Prostate gland (tissue), 2 donors: ENCODE data around the gene BTG1.

ENCODE experiments used
- CTCF ChIP-seq, 4 experiments: fragments of 200-600 bp in 2 of 4; fragments of 450-650 bp in 2 of 4; sonication (generic) in 2 of 4; IDR thresholded peaks; 1 replicate in 3 of 4; 2 replicates in 1 of 4; pipeline ENCODE4 v1.5.1; 2016 to 2019; ENCODE audit warnings: antibody characterized with exemption in 4 of 4, mild to moderate bottlenecking in 2 of 4, moderate library complexity in 2 of 4
- POLR2A ChIP-seq: fragments of 450-650 bp; IDR thresholded peaks from one replicate; pipeline ENCODE4 v1.6.1; 2016; ENCODE audit warnings: antibody characterized with exemption, mild to moderate bottlenecking
- POLR2AphosphoS5 ChIP-seq: sonication (generic); formaldehyde crosslinking; IDR thresholded peaks from one replicate; pipeline ENCODE4 v1.6.1; 2017; ENCODE audit warnings: antibody characterized with exemption

DNA sequence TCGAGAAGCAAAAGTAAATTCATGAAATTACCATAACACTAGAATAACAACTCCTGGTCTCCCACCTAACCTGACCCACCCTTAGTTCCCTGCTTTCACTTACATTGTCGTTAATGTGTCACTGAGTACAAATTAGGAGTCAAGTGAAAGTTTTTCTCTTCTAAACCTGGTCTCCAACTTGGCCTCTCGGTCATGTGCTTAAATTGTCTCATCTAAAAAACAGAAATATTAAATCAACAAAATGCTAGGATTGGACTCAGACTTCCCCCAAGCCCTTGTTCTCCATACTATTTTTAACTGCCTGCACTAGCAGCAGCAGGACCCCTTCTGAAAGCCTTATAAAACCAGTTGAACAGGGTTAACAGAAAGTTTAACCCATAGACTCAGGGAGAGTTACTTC is 1.8 kb upstream of the BTG1 start:
- TF ChIP-seq CTCF (IDR thresholded peaks at IDR 0.05) (no peak), POLR2AphosphoS5 (no peak), POLR2A (no peak)
